Sigmoid colon (tissue), 7 donors: ENCODE results near the gene YTHDF1. TPM values are rescaled to one million over a fixed set of nuclear protein-coding genes. Genes with fewer than 3 reads are reported as not detected.

Source experiments
- DNase-seq: peaks from one replicate; pipeline ENCODE4 v3.0.0-alpha.2; 2019
- H3K27ac ChIP-seq, 4 donors: fragments of 200-600 bp; sonication (generic); one replicate each; pipeline ENCODE4 v1.5.1; 2016 to 2019; ENCODE audit warnings: mild to moderate bottlenecking in 1 of 4
- H3K27me3 ChIP-seq, 3 donors: fragments of 200-600 bp; sonication (generic); one replicate each; pipeline ENCODE4 v1.5.1; 2019; ENCODE audit warnings: mild to moderate bottlenecking in 1 of 3
- H3K36me3 ChIP-seq, 4 donors: fragments of 200-600 bp; sonication (generic); one replicate each; pipeline ENCODE4 v1.5.1; 2016 to 2019
- H3K4me1 ChIP-seq, 4 donors: fragments of 200-600 bp; sonication (generic); one replicate each; pipeline ENCODE4 v1.5.1; 2017 to 2019
- H3K4me3 ChIP-seq, 4 donors: fragments of 200-600 bp; sonication (generic); one replicate each; pipeline ENCODE4 v1.5.1; 2017 to 2019; ENCODE audit warnings: mild to moderate bottlenecking in 2 of 4, moderate library complexity in 1 of 4
- H3K9me3 ChIP-seq, 4 donors: fragments of 200-600 bp in 3 of 4; sonication (generic) in 3 of 4; one replicate each; pipeline versions ENCODE4 v1.5.1 to v1.6.1; 2013 to 2019
- EP300 ChIP-seq, 4 donors: sonication (generic); formaldehyde crosslinking; IDR thresholded peaks; one replicate each; pipeline ENCODE4 v1.6.1; 2017; ENCODE audit warnings: antibody characterized with exemption in 4 of 4
- POLR2A ChIP-seq, 2 donors: fragments of 450-650 bp; IDR thresholded peaks; one replicate each; pipeline ENCODE4 v1.6.1; 2016; ENCODE audit warnings: antibody characterized with exemption in 2 of 2, mild to moderate bottlenecking in 2 of 2, moderate library complexity in 2 of 2
- POLR2AphosphoS5 ChIP-seq, 4 donors: sonication (generic); formaldehyde crosslinking; IDR thresholded peaks; one replicate each; pipeline ENCODE4 v1.6.1; 2017; ENCODE audit warnings: antibody characterized with exemption in 4 of 4
- whole genome bisulfite sequencing, 2 donors: extraction: QIAGEN DNeasy Blood & Tissue Kit; methylation state at CpG; one replicate each; pipeline ENCODE4 v1.1.7; 2013; 5-methylcytosine and 5-hydroxymethylcytosine counted together
- intact Hi-C: fragments of 100-400 bp; cut with DNase I; formaldehyde crosslinking; loops from one replicate; pipeline ENCODE4 v1.15.1; 2023
- polyA plus RNA-seq, 3 donors: library from polyadenylated mRNA; stranded (reverse); fragments of 200-250 nt; gene quantifications; one replicate each; pipeline ENCODE4 v1.2.3, GENCODE V29; 2013
- total RNA-seq, 4 donors: library from RNA; depleted of rRNA; stranded (reverse); fragments of >200 nt; gene quantifications; one replicate each; pipeline ENCODE4 v1.1.0, GENCODE V29; 2016
- TF ChIP-seq, protein P1 (sequence below), 4 experiments: fragments of 450-650 bp in 3 of 4; fragments of 200-600 bp in 1 of 4; IDR thresholded peaks; one replicate each; pipeline ENCODE4 v1.5.1; 2016 to 2019; ENCODE audit warnings: antibody characterized with exemption in 4 of 4, mild to moderate bottlenecking in 3 of 4, moderate library complexity in 2 of 4
- donor health status: healthy with polysubstance abuse.
- donor health status: Bipolar disorder and iron deficiency.
- donor health status: healthy.

Gene YTHDF1
- total and polyA plus RNA-seq, 7 donors = 15.3 to 25.0 (median 22.4) TPM

DNA sequence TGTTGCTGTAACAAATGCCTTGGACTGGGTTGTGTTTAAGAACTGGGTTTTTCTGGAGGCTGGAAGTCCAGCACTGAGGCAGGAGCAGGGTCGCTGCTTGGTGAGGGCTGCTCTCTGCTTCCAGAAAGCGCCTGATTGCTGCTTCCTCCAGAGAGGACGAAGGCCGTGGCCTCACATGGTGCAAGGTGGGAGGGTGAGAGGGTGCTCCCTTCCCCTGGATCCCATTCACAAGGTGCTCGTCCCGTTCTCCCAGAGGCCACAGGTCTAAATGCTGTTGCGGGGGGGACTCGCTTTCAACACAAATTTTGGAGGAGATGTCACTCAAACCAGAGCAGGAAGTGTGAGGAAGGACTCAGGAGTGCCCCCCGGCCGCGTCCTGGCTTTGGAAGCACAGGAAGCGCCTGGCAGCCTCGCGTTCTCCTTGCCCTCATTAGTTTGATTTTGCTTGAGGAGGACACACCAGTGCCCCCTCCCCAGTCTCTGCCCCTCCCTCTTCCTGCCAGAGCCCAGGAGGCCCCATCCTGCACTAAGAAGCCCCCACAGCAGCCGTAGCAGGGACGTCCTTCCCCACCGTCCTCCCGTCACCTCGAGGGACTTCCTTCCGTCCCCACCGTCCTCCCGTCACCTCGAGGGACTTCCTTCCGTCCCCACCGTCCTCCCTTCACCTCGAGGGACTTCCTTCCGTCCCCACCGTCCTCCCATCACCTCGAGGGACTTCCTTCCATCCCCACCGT is 46.0 kb upstream of the YTHDF1 start:
- no peak for DNase-seq
- Histone ChIP-seq H3K9me3 (no peaks in the 10 kb centered on the region), H3K27me3 (peaks cover 6 to 72% (median 42%) of the 10 kb centered on the region in 3 donors), H3K36me3 (no peaks in the 10 kb centered on the region), H3K4me3 (no peak overlapping the region), H3K27ac (no peak overlapping the region), H3K4me1 (no peaks in the 10 kb centered on the region)
- intact Hi-C loops = no loop called here
- TF ChIP-seq EP300 (IDR thresholded peaks at IDR 0.05) (no peak), POLR2A (IDR thresholded peaks at IDR 0.05) (no peak), POLR2AphosphoS5 (IDR thresholded peaks at IDR 0.05) (no peak)
- TF ChIP-seq, protein P1, sequence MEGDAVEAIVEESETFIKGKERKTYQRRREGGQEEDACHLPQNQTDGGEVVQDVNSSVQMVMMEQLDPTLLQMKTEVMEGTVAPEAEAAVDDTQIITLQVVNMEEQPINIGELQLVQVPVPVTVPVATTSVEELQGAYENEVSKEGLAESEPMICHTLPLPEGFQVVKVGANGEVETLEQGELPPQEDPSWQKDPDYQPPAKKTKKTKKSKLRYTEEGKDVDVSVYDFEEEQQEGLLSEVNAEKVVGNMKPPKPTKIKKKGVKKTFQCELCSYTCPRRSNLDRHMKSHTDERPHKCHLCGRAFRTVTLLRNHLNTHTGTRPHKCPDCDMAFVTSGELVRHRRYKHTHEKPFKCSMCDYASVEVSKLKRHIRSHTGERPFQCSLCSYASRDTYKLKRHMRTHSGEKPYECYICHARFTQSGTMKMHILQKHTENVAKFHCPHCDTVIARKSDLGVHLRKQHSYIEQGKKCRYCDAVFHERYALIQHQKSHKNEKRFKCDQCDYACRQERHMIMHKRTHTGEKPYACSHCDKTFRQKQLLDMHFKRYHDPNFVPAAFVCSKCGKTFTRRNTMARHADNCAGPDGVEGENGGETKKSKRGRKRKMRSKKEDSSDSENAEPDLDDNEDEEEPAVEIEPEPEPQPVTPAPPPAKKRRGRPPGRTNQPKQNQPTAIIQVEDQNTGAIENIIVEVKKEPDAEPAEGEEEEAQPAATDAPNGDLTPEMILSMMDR (IDR thresholded peaks at IDR 0.05) = no peak
- WGBS, 2 donors = 40 to 72% methylated on average over 30 of the region's 30 CpGs

DNA sequence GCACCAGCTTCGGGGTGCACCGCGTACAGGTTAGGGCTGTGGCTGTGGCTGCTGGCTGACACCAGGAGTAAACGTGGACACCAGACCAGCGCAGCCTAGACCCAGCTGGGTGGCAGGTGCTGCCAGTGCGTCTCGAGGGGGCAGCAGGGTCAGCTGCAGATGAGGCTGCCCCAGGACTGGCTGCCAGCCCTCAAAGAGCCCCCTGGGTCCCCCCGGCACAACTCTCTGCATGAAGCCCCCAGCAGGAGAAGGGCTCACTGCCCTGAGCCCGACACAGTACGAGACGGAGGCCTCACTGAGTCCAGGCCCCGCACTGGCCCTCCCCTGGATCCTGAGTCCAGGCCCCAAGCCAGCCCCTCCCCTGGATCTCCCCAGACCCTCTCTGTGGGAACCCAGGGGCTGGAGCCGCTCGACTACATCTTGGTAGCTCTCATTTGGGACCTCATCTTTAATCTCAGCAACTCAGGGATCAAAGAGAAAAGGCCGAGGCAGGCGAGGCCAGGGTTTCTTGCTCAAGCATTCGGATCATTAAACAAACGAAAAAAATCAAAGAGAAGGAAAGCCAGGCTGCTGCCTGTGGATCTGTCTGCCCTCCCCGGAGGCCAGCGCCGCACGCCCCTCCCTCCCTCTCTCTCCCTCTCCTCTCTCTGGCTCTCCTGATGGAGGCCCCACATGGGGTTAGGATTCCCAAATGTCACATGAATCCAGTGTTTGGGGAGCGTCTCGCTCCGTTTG is 45.3 kb upstream of the YTHDF1 start:
- 60 to 68% methylated on average over 25 of the region's 25 CpGs for WGBS, 2 donors
- H3K27me3 ChIP-seq = peaks cover 6 to 75% (median 42%) of the 10 kb centered on the region in 3 donors
- no peak overlapping the region for H3K4me3 ChIP-seq
- no peak for TF ChIP-seq POLR2A (IDR thresholded peaks at IDR 0.05)
- TF ChIP-seq POLR2AphosphoS5 (IDR thresholded peaks at IDR 0.05) = no peak
- TF ChIP-seq, protein P1 (IDR thresholded peaks at IDR 0.05) = no peak
- no peak for TF ChIP-seq EP300 (IDR thresholded peaks at IDR 0.05)
- no peaks in the 10 kb centered on the region for H3K36me3 ChIP-seq
- intact Hi-C loops = no loop called here
- H3K9me3 ChIP-seq = no peaks in the 10 kb centered on the region
- no peak overlapping the region for H3K27ac ChIP-seq
- no peaks in the 10 kb centered on the region for H3K4me1 ChIP-seq
- DNase-seq = no peak

DNA sequence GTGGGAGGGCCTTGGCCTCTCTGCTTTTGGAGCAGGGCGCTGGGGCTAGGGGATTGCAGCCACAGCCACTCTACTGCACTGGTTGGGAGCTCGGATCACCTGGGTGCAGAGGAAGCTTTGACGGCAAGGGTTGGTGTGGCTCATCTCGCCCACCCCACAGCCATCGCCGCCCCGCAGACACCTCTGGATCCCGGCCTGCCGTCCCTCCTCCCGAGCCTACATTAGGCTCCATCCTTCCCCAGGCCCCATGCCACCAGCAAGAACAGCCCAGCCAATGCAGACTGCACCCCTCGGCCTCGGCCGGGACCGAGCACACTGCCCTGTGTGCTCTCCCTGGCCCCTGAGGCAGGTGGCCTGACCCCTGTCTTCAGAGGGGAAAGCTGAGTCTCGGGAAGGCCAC is 44.6 kb upstream of the YTHDF1 start:
- no peak for DNase-seq
- intact Hi-C loops = no loop called here
- WGBS, 2 donors = 86 to 92% methylated on average over 15 of the region's 15 CpGs
- Histone ChIP-seq H3K27ac (no peak overlapping the region), H3K4me1 (no peaks in the 10 kb centered on the region), H3K36me3 (no peaks in the 10 kb centered on the region), H3K27me3 (peaks cover 6 to 75% (median 43%) of the 10 kb centered on the region in 3 donors), H3K4me3 (no peak overlapping the region), H3K9me3 (no peaks in the 10 kb centered on the region)
- TF ChIP-seq, protein P1 (IDR thresholded peaks at IDR 0.05) = no peak
- no peak for TF ChIP-seq EP300 (IDR thresholded peaks at IDR 0.05)
- TF ChIP-seq POLR2A (IDR thresholded peaks at IDR 0.05) = no peak
- no peak for TF ChIP-seq POLR2AphosphoS5 (IDR thresholded peaks at IDR 0.05)

DNA sequence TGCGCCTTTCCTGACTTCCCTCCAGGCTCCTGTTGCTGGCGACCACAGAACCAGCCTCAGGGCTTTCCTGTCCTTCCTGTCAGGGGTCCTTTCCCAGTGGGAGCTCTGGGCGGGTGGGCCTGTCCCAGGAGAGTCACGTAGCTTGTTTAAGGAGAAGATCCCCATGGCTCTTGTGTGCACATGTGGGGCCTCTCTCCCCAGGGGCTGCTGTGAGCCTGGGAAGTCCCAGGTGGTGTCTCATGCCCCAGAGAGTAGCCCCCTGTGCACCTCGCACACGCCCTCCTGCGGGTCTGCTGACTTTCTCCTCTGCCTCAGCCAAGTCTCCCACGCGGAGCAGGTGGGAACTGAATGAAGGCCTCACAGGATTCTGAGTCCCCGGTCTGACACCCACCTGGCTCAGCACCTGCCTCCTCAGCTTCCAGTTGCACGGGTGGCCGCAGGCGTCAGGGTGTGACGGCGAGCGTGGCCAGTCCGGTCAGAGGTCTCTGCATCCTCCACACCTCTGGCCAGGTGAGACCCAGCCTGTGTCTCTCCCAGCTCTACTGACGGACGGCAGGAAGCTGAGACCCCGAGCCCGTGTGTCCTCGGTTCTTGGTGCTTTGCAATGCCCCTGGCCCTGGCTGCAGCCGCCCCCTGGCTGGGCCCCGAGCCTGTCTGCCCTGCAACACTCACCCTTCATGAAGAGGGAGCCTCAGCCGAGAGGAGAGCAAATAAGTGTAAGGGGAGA is 44.0 kb upstream of the YTHDF1 start:
- intact Hi-C loops = no loop called here
- Histone ChIP-seq H3K27ac (no peak overlapping the region), H3K27me3 (peaks cover 7 to 75% (median 43%) of the 10 kb centered on the region in 3 donors), H3K36me3 (no peaks in the 10 kb centered on the region), H3K9me3 (no peaks in the 10 kb centered on the region), H3K4me1 (no peaks in the 10 kb centered on the region), H3K4me3 (no peak overlapping the region)
- 83 to 85% methylated on average over 25 of the region's 25 CpGs for WGBS, 2 donors
- TF ChIP-seq, protein P1 (IDR thresholded peaks at IDR 0.05) = no peak
- TF ChIP-seq POLR2A (IDR thresholded peaks at IDR 0.05) (no peak), POLR2AphosphoS5 (IDR thresholded peaks at IDR 0.05) (no peak), EP300 (IDR thresholded peaks at IDR 0.05) (no peak)
- no peak for DNase-seq
